Activated CD8-positive, alpha-beta T cell treated with anti-CD3 and anti-CD28 coated beads for 36 hours (primary cell): ENCODE data around the gene TLE3. TPM values are rescaled to one million over a fixed set of nuclear protein-coding genes. Genes with fewer than 3 reads are reported as not detected.

ENCODE experiments used
- ATAC-seq: fragments of 200-7000 bp; cut with Tn5 transposase; one replicate; pipeline ENCODE4 v1.10.0; 2021; ENCODE audit warnings: mild to moderate bottlenecking, moderate library complexity
- CTCF ChIA-PET: fragments of 350-600 bp; sonication (Branson Sonifier 250); formaldehyde crosslinking; loops from one replicate; lab custom pipeline; 2021; ENCODE audit warnings: antibody characterized with exemption; lab: Charles Lee
- POLR2A ChIA-PET: fragments of 350-600 bp; sonication (Branson Sonifier 250); formaldehyde crosslinking; loops from one replicate; lab custom pipeline; 2021; ENCODE audit warnings: antibody characterized with exemption; lab: Charles Lee
- DNase-seq: peaks from one replicate; pipeline ENCODE4 v3.0.0-alpha.2; 2020
- H3K27ac Mint-ChIP-seq: one replicate; pipeline ENCODE4 v1.8.0; 2021; ENCODE audit warnings: mild to moderate bottlenecking, mixed read lengths
- H3K27me3 Mint-ChIP-seq: one replicate; pipeline ENCODE4 v1.8.0; 2021; ENCODE audit warnings: mixed read lengths
- H3K36me3 Mint-ChIP-seq: one replicate; pipeline ENCODE4 v1.8.0; 2021; ENCODE audit warnings: low read depth, mixed read lengths
- H3K4me1 Mint-ChIP-seq: one replicate; pipeline ENCODE4 v1.8.0; 2021; ENCODE audit warnings: low read depth, mixed read lengths
- H3K4me3 Mint-ChIP-seq: one replicate; pipeline ENCODE4 v1.8.0; 2021; ENCODE audit warnings: mild to moderate bottlenecking, moderate library complexity, mixed read lengths
- H3K9me3 Mint-ChIP-seq: one replicate; pipeline ENCODE4 v1.8.0; 2021; ENCODE audit warnings: mixed read lengths
- intact Hi-C: fragments of 100-400 bp; cut with micrococcal nuclease; formaldehyde crosslinking; loops from one replicate; pipeline ENCODE4 v1.10.0; 2022
- total RNA-seq, 2 experiments: library from RNA; stranded (reverse); gene quantifications; one replicate each; pipeline ENCODE4 v1.2.3, GENCODE V29; 2021
- TF ChIP-seq, protein P1 (sequence below): fragments of 200-600 bp; IDR thresholded peaks from one replicate; pipeline ENCODE4 v1.8.0; 2022; ENCODE audit warnings: antibody characterized with exemption, mild to moderate bottlenecking

The TLE3 gene
- total RNA-seq, 2 experiments from 2014 or later: 48.4 to 64.2 TPM

DNA sequence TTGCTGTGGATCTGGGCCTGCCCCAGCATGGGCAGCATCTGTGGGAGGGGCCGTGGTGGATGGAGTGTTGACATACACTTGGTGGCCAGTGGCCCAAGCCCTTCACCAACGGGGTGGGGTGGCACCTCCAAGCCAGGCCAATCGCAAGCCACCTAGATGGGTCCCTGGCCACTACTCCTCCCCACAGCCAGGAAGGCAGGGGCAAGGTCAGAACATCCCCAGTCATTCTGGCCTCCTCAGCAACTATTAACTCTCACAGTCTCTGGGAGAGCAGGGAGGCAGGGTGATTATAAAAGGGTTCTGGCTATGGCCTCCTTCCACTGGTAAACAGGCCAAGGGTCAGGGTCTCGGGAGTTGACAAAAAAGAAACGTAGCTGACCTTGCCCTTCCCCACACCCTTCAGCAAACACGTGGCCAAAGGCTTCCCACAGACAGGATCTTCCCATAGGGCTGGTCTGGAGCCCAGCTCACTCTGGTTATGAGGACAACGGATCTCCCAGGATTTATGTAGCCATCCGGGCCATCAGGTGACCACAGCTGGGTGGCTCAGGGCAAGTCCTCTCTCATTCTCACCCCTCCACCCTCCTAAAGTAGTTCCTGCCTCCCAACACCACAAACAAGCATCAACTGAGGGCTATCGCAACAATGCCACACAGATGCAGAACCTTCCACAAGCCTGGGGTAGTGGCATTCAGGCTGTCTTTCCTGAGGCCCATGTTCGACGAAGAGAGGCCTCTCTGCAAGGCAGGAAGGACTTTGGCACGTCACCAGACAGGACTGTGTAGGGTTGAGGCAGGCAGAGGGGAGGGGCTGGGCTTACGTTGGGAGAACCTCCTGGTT lies 18.9 kb downstream of the TLE3 start:
- H3K36me3 Mint-ChIP-seq: peaks cover 50% of the 10 kb centered on the region
- intact Hi-C loops: no loop called here
- ATAC-seq: no peak
- no peak overlapping the region for H3K4me3 Mint-ChIP-seq
- peaks cover 30% of the 10 kb centered on the region for H3K4me1 Mint-ChIP-seq
- H3K27ac Mint-ChIP-seq: no peak overlapping the region
- TF ChIP-seq, protein P1, sequence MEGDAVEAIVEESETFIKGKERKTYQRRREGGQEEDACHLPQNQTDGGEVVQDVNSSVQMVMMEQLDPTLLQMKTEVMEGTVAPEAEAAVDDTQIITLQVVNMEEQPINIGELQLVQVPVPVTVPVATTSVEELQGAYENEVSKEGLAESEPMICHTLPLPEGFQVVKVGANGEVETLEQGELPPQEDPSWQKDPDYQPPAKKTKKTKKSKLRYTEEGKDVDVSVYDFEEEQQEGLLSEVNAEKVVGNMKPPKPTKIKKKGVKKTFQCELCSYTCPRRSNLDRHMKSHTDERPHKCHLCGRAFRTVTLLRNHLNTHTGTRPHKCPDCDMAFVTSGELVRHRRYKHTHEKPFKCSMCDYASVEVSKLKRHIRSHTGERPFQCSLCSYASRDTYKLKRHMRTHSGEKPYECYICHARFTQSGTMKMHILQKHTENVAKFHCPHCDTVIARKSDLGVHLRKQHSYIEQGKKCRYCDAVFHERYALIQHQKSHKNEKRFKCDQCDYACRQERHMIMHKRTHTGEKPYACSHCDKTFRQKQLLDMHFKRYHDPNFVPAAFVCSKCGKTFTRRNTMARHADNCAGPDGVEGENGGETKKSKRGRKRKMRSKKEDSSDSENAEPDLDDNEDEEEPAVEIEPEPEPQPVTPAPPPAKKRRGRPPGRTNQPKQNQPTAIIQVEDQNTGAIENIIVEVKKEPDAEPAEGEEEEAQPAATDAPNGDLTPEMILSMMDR: no peak
- no peaks in the 10 kb centered on the region for H3K9me3 Mint-ChIP-seq
- no peak for DNase-seq
- CTCF ChIA-PET: interaction anchor here (1.3 kb wide), 1 partner anchor 12 kb away, joined by 3 read pairs; no protein-coding TSS in a partner anchor
- POLR2A ChIA-PET: no interaction called here
- H3K27me3 Mint-ChIP-seq: no peaks in the 10 kb centered on the region

DNA sequence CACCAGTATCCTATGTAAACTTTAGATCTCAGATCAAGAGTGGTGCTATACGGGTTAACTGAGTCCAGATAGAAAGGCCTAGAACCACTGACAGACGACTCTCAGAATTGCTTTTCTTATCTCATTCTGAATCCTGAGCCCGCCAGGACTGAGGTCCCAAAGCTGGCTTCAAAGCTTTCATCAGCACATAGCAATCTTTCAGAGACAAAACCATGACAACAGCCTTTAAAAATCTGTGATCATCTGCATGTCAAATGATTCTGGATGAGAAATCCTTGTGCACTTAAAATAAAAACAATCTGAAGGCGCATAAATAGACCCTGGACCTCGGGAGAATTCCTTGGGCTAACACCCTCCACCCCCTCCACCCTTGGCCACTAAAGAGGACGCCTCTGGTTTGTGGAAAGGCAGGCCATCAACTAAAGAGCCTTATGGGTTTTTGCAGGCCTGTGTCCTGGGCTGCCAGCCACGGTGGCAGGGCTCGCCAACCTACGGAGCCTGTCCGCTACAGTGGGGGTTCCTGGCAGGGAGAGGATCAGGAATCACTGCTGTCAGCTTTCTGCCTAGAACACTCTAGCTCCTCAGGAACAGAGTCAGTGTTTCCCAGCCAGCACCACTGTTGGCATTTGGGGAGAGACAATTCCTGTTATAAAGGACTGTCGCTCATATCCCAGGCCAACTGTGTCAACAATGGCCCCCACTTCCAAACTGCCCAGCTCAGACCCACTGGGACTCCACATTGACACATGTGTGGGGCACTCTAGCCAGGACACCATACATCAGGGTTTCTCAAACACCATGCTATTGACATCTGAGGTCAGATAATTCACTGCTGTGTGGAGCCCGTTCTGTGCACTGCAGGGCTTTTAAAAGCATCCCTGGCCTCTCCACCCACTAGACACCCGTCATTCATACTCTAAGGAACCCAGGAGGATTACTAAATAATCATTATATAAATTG lies 20.2 kb downstream of the TLE3 start:
- no peaks in the 10 kb centered on the region for H3K9me3 Mint-ChIP-seq

DNA sequence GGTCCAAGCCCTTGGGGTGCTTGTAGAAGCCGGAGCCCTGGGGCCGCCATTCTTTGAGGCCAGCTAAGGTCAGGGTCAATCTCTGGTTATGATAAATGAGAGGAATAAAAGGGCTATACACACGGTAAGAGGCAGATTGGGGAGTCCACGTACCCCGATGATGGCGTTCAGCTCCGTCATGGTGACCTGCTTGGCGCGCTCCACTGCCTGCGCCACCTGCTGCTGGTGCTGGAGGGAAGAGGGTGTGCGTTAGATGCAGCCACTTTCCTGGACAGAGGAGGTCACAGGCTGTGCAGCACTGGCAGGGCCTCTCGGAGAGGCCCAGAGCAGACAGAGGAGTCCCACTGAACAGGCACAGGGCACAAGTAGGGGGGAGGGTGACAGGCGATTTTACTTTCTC lies 23.3 kb downstream of the TLE3 start:
- ATAC-seq: no peak

More for the DNA sequence above, 20.2 kb downstream of the TLE3 start:
- Mint-ChIP-seq H3K4me3 (no peak overlapping the region), H3K27me3 (no peaks in the 10 kb centered on the region), H3K4me1 (peaks cover 30% of the 10 kb centered on the region), H3K36me3 (peaks cover 52% of the 10 kb centered on the region), H3K27ac (no peak overlapping the region)
- TF ChIP-seq, protein P1: no peak
- no peak for ATAC-seq
- ChIA-PET CTCF (interaction anchor here (0.9 kb wide), 1 partner anchor 599 kb away, joined by 3 read pairs; no protein-coding TSS in a partner anchor), POLR2A (interaction anchor here (0.9 kb wide), 1 partner anchor 9 kb away, joined by 3 read pairs; no protein-coding TSS in a partner anchor)
- DNase-seq: no peak
- intact Hi-C loops: no loop called here

DNA sequence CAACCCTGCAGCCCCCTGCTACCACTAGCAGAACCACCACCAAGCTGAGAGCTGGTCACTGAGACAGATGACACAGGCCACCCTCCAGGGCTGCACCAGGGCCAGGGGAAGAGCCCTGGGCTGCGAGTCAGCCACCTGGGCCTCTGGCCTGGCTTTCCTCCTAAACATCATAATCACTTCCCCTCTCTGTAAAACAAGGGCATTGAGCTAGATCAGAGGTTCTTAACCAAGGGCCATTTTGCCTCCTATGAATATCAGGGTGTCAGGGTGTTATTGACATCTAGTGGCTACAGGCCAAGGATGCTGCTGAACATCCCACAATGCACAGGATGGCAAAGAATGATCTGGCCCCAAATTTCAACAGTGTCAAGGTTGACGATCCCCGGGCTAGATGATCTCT lies 25.2 kb downstream of the TLE3 start:
- H3K4me3 Mint-ChIP-seq: no peak overlapping the region
- peaks cover 16% of the 10 kb centered on the region for H3K4me1 Mint-ChIP-seq
- TF ChIP-seq, protein P1: no peak
- no peaks in the 10 kb centered on the region for H3K27me3 Mint-ChIP-seq
- H3K36me3 Mint-ChIP-seq: peaks cover 50% of the 10 kb centered on the region
- CTCF ChIA-PET: interaction anchor here (0.7 kb wide), 1 partner anchor 31 kb away, joined by 3 read pairs; no protein-coding TSS in a partner anchor
- H3K9me3 Mint-ChIP-seq: no peaks in the 10 kb centered on the region
- POLR2A ChIA-PET: no interaction called here
- ATAC-seq (no peak), DNase-seq (no peak)
- H3K27ac Mint-ChIP-seq: no peak overlapping the region
- intact Hi-C loops: no loop called here

More for the DNA sequence above, 23.3 kb downstream of the TLE3 start:
- ChIA-PET CTCF (no interaction called here), POLR2A (no interaction called here)
- Mint-ChIP-seq H3K4me3 (no peak overlapping the region), H3K36me3 (peaks cover 44% of the 10 kb centered on the region), H3K9me3 (no peaks in the 10 kb centered on the region), H3K4me1 (peaks cover 25% of the 10 kb centered on the region), H3K27me3 (no peaks in the 10 kb centered on the region), H3K27ac (no peak overlapping the region)
- no peak for DNase-seq
- intact Hi-C loops: no loop called here
- TF ChIP-seq, protein P1: no peak
